H9 (cell line): ENCODE results near the gene DFFB. TPM values are rescaled to one million over a fixed set of nuclear protein-coding genes. Genes with fewer than 3 reads are reported as not detected.

ENCODE experiments used
- DNase-seq: peaks from one replicate; pipeline ENCODE4 v3.0.0-alpha.2; 2017
- H2AFZ ChIP-seq: one replicate; pipeline ENCODE4 v1.6.1; 2013; ENCODE audit warnings: mild to moderate bottlenecking, low read length, control low read depth, moderate library complexity
- H2AK5ac ChIP-seq: 2 replicates; pipeline ENCODE4 v1.6.1; 2013; ENCODE audit warnings: low read length, control low read depth, mixed read lengths; ENCODE audit not compliant: insufficient read length
- H2BK120ac ChIP-seq: one replicate; pipeline ENCODE4 v1.6.1; 2013; ENCODE audit warnings: low read depth, mild to moderate bottlenecking, low read length, control low read depth, inconsistent platforms; ENCODE audit not compliant: poor library complexity, severe bottlenecking
- H2BK12ac ChIP-seq: 2 replicates; pipeline ENCODE4 v1.6.1; 2013; ENCODE audit warnings: low read length, control low read depth, mixed read lengths, low read depth; ENCODE audit not compliant: insufficient read length
- H2BK15ac ChIP-seq: 2 replicates; pipeline ENCODE4 v1.6.1; 2013; ENCODE audit warnings: low read depth, low read length, control low read depth
- H2BK20ac ChIP-seq: one replicate; pipeline ENCODE4 v1.6.1; 2013; ENCODE audit warnings: low read depth, mild to moderate bottlenecking, low read length, control low read depth, inconsistent platforms; ENCODE audit not compliant: poor library complexity, severe bottlenecking
- H2BK5ac ChIP-seq: 2 replicates; pipeline ENCODE4 v1.6.1; 2013; ENCODE audit warnings: low read length, control low read depth, mixed read lengths; ENCODE audit not compliant: insufficient read length
- H3K14ac ChIP-seq: 2 replicates; pipeline ENCODE4 v1.6.1; 2013; ENCODE audit warnings: low read length, control low read depth; ENCODE audit not compliant: insufficient read depth
- H3K18ac ChIP-seq: 2 replicates; pipeline ENCODE4 v1.6.1; 2013; ENCODE audit warnings: low read depth, mild to moderate bottlenecking, mixed read lengths, low read length, control low read depth; ENCODE audit not compliant: insufficient read length
- H3K23ac ChIP-seq: 2 replicates; pipeline ENCODE4 v1.6.1; 2013; ENCODE audit warnings: low read length, control low read depth, mixed read lengths, low read depth; ENCODE audit not compliant: insufficient read length
- H3K23me2 ChIP-seq: 2 replicates; pipeline ENCODE4 v1.6.1; 2013; ENCODE audit warnings: low read depth, mild to moderate bottlenecking, mixed read lengths, low read length, control low read depth; ENCODE audit not compliant: insufficient read length, poor library complexity, severe bottlenecking
- H3K27ac ChIP-seq: 2 replicates; pipeline ENCODE4 v1.5.1; 2013; ENCODE audit warnings: low read length, control low read depth, mixed read lengths, low read depth; ENCODE audit not compliant: insufficient read length
- H3K27me3 ChIP-seq: 2 replicates; pipeline ENCODE4 v1.6.1; 2013; ENCODE audit warnings: low read length, control low read depth, inconsistent platforms; ENCODE audit not compliant: insufficient read depth
- H3K4ac ChIP-seq: 2 replicates; pipeline ENCODE4 v1.6.1; 2013; ENCODE audit warnings: low read depth, mild to moderate bottlenecking, control low read depth, inconsistent platforms, low read length, moderate library complexity
- H3K4me1 ChIP-seq: 2 replicates; pipeline ENCODE4 v1.6.1; 2013; ENCODE audit warnings: low read length, control low read depth, inconsistent platforms; ENCODE audit not compliant: insufficient read depth
- H3K4me2 ChIP-seq: 2 replicates; pipeline ENCODE4 v1.6.1; 2013; ENCODE audit warnings: low read length, control low read depth, mixed read lengths; ENCODE audit not compliant: insufficient read length, insufficient read depth
- H3K56ac ChIP-seq: 2 replicates; pipeline ENCODE4 v1.6.1; 2013; ENCODE audit warnings: low read depth, mild to moderate bottlenecking, mixed read lengths, low read length, control low read depth; ENCODE audit not compliant: insufficient read length
- H3K79me1 ChIP-seq: 2 replicates; pipeline ENCODE4 v1.6.1; 2013; ENCODE audit warnings: low read depth, mild to moderate bottlenecking, moderate library complexity, low read length, control low read depth, inconsistent platforms; ENCODE audit not compliant: insufficient read depth, poor library complexity, severe bottlenecking
- H3K79me2 ChIP-seq: 2 replicates; pipeline ENCODE4 v1.6.1; 2013; ENCODE audit warnings: low read length, control low read depth, inconsistent platforms; ENCODE audit not compliant: insufficient read depth
- H3K9ac ChIP-seq: 2 replicates; pipeline ENCODE4 v1.6.1; 2013; ENCODE audit warnings: low read length, control low read depth, mixed read lengths; ENCODE audit not compliant: insufficient read length; ENCODE audit errors: extremely low read depth
- H3K9me3 ChIP-seq: one replicate; pipeline ENCODE4 v1.6.1; 2013; ENCODE audit warnings: low read depth, low read length, inconsistent platforms; ENCODE audit not compliant: control insufficient read depth
- H3T11ph ChIP-seq: one replicate; pipeline ENCODE4 v1.6.1; 2013; ENCODE audit warnings: mild to moderate bottlenecking, low read length, control low read depth, inconsistent platforms
- H4K20me1 ChIP-seq: one replicate; pipeline ENCODE4 v1.6.1; 2013; ENCODE audit not compliant: control insufficient read depth, insufficient read length, insufficient read depth
- H4K5ac ChIP-seq: 2 replicates; pipeline ENCODE4 v1.6.1; 2013; ENCODE audit warnings: low read depth, mild to moderate bottlenecking, mixed read lengths, low read length, control low read depth; ENCODE audit not compliant: insufficient read length
- H4K8ac ChIP-seq: replicated peaks from 2 replicates; pipeline ENCODE4 v1.6.1; 2013; ENCODE audit warnings: low read length, control low read depth, mixed read lengths, low read depth; ENCODE audit not compliant: insufficient read length
- H4K91ac ChIP-seq: 2 replicates; pipeline ENCODE4 v1.6.1; 2013; ENCODE audit warnings: low read depth, mild to moderate bottlenecking, moderate library complexity, mixed read lengths, low read length, control low read depth; ENCODE audit not compliant: insufficient read length
- H3K27ac Mint-ChIP-seq, 3 experiments: 2 replicates in 2 of 3; 3 replicates in 1 of 3; pipeline ENCODE4 v1.8.0; 2020 to 2021; ENCODE audit warnings: mixed read lengths in 3 of 3, mild to moderate bottlenecking in 1 of 3, moderate library complexity in 1 of 3
- H3K27me3 Mint-ChIP-seq: 2 replicates; pipeline ENCODE4 v1.8.0; 2021; ENCODE audit warnings: low read depth, mild to moderate bottlenecking, moderate library complexity, mixed read lengths
- H3K36me3 Mint-ChIP-seq, 3 experiments: 2 replicates in 2 of 3; 3 replicates in 1 of 3; pipeline ENCODE4 v1.8.0; 2020 to 2021; ENCODE audit warnings: low read depth in 3 of 3, mixed read lengths in 3 of 3; ENCODE audit not compliant: insufficient read depth in 1 of 3
- H3K4me1 Mint-ChIP-seq, 2 experiments: 2 replicates each; pipeline ENCODE4 v1.8.0; 2020; ENCODE audit warnings: mixed read lengths in 2 of 2
- H3K4me3 Mint-ChIP-seq, 2 experiments: 2 replicates in 1 of 2; 3 replicates in 1 of 2; pipeline ENCODE4 v1.8.0; 2020 to 2021; ENCODE audit warnings: mild to moderate bottlenecking in 2 of 2, mixed read lengths in 2 of 2, moderate library complexity in 1 of 2
- H3K9me3 Mint-ChIP-seq, 2 experiments: 2 replicates in 1 of 2; 3 replicates in 1 of 2; pipeline ENCODE4 v1.8.0; 2020; ENCODE audit warnings: mild to moderate bottlenecking in 2 of 2, mixed read lengths in 2 of 2, moderate library complexity in 1 of 2
- CTCF ChIP-seq: fragments of 200-600 bp; sonication (generic); conservative IDR thresholded peaks from 3 replicates; pipeline ENCODE4 v1.8.0; 2021; ENCODE audit warnings: antibody characterized with exemption, mild to moderate bottlenecking
- WGBS: extraction: QIAGEN DNeasy Blood & Tissue Kit; methylation state at CpG from one replicate; pipeline ENCODE4 v1.1.7; 2013; ENCODE audit warnings: missing lambda C conversion rate, low lambda C conversion rate, mixed read lengths; ENCODE audit not compliant: insufficient read length; ENCODE audit errors: extremely low coverage; 5-methylcytosine and 5-hydroxymethylcytosine counted together
- total RNA-seq: library from RNA; stranded (reverse); gene quantifications from 2 replicates; pipeline ENCODE4 v1.2.1, GENCODE V29; 2021

The DFFB gene
- total RNA-seq, 1 experiment from 2014 or later, result 9.7 TPM

- H4K91ac ChIP-seq, result no peak overlapping the region
- H3K9ac ChIP-seq, result no peak overlapping the region
- H3K79me1 ChIP-seq, result no peaks in the 10 kb centered on the region
- H2BK5ac ChIP-seq, result no peak overlapping the region
- no peak overlapping the region for H2AFZ ChIP-seq
- no peak for DNase-seq
- peak; percentile 42; the same call in 2 of the 3 replicates for TF ChIP-seq CTCF
- H2BK12ac ChIP-seq, result no peak overlapping the region
- no peak overlapping the region for H3K14ac ChIP-seq
- H3K18ac ChIP-seq, result no peak overlapping the region
- H2AK5ac ChIP-seq, result no peak overlapping the region
- no peak overlapping the region for H2BK15ac ChIP-seq
- no peak overlapping the region for H3K4ac ChIP-seq
- H3K9me3 ChIP-seq, result no peaks in the 10 kb centered on the region
- no peak overlapping the region for H3K27ac Mint-ChIP-seq
- no peak overlapping the region for H4K5ac ChIP-seq
- no peaks in the 10 kb centered on the region for H3K79me2 ChIP-seq
- H3K4me2 ChIP-seq, result no peak overlapping the region
- peaks cover 9 to 12% of the 10 kb centered on the region in 2 experiments for H3K4me1 Mint-ChIP-seq
- no peak overlapping the region for H4K8ac ChIP-seq
- no peaks in the 10 kb centered on the region for H4K20me1 ChIP-seq
- H3K4me3 Mint-ChIP-seq, result no peak overlapping the region
- no peaks in the 10 kb centered on the region for H3K27me3 ChIP-seq
- peaks cover 5% of the 10 kb centered on the region for H3K27me3 Mint-ChIP-seq
- no peaks in the 10 kb centered on the region for H3K9me3 Mint-ChIP-seq
- no peak overlapping the region for H3K27ac ChIP-seq
- no peak overlapping the region for H2BK120ac ChIP-seq
- H3K23me2 ChIP-seq, result no peaks in the 10 kb centered on the region
- no CpG with 5 or more reads among the region's 23 CpGs for WGBS
- no peak overlapping the region for H3K56ac ChIP-seq
- no peaks in the 10 kb centered on the region; a peak in 1 of 7 replicates for H3K36me3 Mint-ChIP-seq
- H2BK20ac ChIP-seq, result no peak overlapping the region
- no peak overlapping the region for H3T11ph ChIP-seq
- H3K23ac ChIP-seq, result no peak overlapping the region
- H3K4me1 ChIP-seq, result no peaks in the 10 kb centered on the region; the same call in 1 of the 2 replicates
Observed at GRCh38 chr1:3912809-3913685, 55.8 kb downstream of the DFFB start.
